Skeletal muscle tissue (tissue), 4 donors: ENCODE data around the gene CEP131. TPM values are rescaled to one million over a fixed set of nuclear protein-coding genes. Genes with fewer than 3 reads are reported as not detected.

ENCODE experiments used
- H3K27ac ChIP-seq: one replicate; pipeline ENCODE4 v1.7.0; 2013; ENCODE audit warnings: mild to moderate bottlenecking, low read depth, low read length, inconsistent platforms
- H3K27me3 ChIP-seq, 3 donors: one replicate each; pipeline ENCODE4 v1.7.0; 2013; ENCODE audit warnings: low read length in 3 of 3; ENCODE audit not compliant: control insufficient read depth in 3 of 3, insufficient read depth in 3 of 3
- H3K36me3 ChIP-seq, 3 donors: one replicate each; pipeline ENCODE4 v1.7.0; 2013; ENCODE audit warnings: low read length in 3 of 3; ENCODE audit not compliant: control insufficient read depth in 3 of 3, insufficient read depth in 3 of 3
- H3K4me1 ChIP-seq, 3 donors: one replicate each; pipeline ENCODE4 v1.7.0; 2013; ENCODE audit warnings: low read length in 3 of 3, mild to moderate bottlenecking in 3 of 3; ENCODE audit not compliant: control insufficient read depth in 3 of 3, insufficient read depth in 3 of 3
- H3K4me3 ChIP-seq, 3 donors: one replicate each; pipeline ENCODE4 v1.7.0; 2013; ENCODE audit warnings: low read length in 3 of 3
- H3K9ac ChIP-seq, 3 donors: one replicate each; pipeline ENCODE4 v1.7.0; 2013; ENCODE audit warnings: low read length in 3 of 3, mild to moderate bottlenecking in 3 of 3, moderate library complexity in 2 of 3, low read depth in 1 of 3
- H3K9me3 ChIP-seq, 3 donors: one replicate each; pipeline ENCODE4 v1.7.0; 2013; ENCODE audit warnings: low read length in 3 of 3; ENCODE audit not compliant: control insufficient read depth in 3 of 3
- total RNA-seq: library from RNA; depleted of rRNA; stranded (reverse); fragments of >200 nt; gene quantifications from one replicate; pipeline ENCODE4 v1.2.3, GENCODE V29; 2014
- donor health status: Osteomylitis.

The CEP131 gene
- total RNA-seq, 1 donor from 2014 or later, result 10.4 TPM

- H3K9me3 ChIP-seq, result no peaks in the 10 kb centered on the region
- H3K27me3 ChIP-seq, result peaks cover 20 to 48% (median 31%) of the 10 kb centered on the region in 3 donors
- peaks cover 0 to 6% (median 0%) of the 10 kb centered on the region in 3 donors for H3K4me1 ChIP-seq
- no peak overlapping the region for H3K4me3 ChIP-seq
- no peak overlapping the region for H3K27ac ChIP-seq
- H3K36me3 ChIP-seq, result no peaks in the 10 kb centered on the region
- H3K9ac ChIP-seq, result no peak overlapping the region
These were observed 60.8 kb downstream of the CEP131 start for GRCh38 chr17:81161972-81162371.

GRCh38 chr17:81161536-81161935 is 61.2 kb downstream of the CEP131 start:
- H3K4me1 ChIP-seq, result peaks cover 0 to 6% (median 0%) of the 10 kb centered on the region in 3 donors
- H3K27me3 ChIP-seq, result peaks cover 16 to 44% (median 27%) of the 10 kb centered on the region in 3 donors
- no peak overlapping the region for H3K27ac ChIP-seq
- no peaks in the 10 kb centered on the region for H3K36me3 ChIP-seq
- no peaks in the 10 kb centered on the region for H3K9me3 ChIP-seq
- no peak overlapping the region for H3K4me3 ChIP-seq
- H3K9ac ChIP-seq, result no peak overlapping the region

- H3K36me3 ChIP-seq, result no peaks in the 10 kb centered on the region
- H3K4me1 ChIP-seq, result peaks cover 0 to 6% (median 0%) of the 10 kb centered on the region in 3 donors
- H3K9ac ChIP-seq, result no peak overlapping the region
- no peak overlapping the region for H3K27ac ChIP-seq
- H3K4me3 ChIP-seq, result no peak overlapping the region
- peaks cover 15 to 43% (median 25%) of the 10 kb centered on the region in 3 donors for H3K27me3 ChIP-seq
- no peaks in the 10 kb centered on the region for H3K9me3 ChIP-seq
These were observed 61.9 kb downstream of the CEP131 start for GRCh38 chr17:81160747-81161453.

GRCh38 chr17:81160306-81160705 is 62.5 kb downstream of the CEP131 start:
- no peak overlapping the region for H3K27ac ChIP-seq
- peak overlapping the region in 1 of 3 donors; percentile 38 for H3K9ac ChIP-seq
- H3K4me1 ChIP-seq, result peaks cover 0 to 3% (median 0%) of the 10 kb centered on the region in 3 donors
- H3K9me3 ChIP-seq, result no peaks in the 10 kb centered on the region
- no peak overlapping the region for H3K4me3 ChIP-seq
- no peaks in the 10 kb centered on the region for H3K36me3 ChIP-seq
- H3K27me3 ChIP-seq, result peaks cover 10 to 38% (median 20%) of the 10 kb centered on the region in 3 donors

- H3K9me3 ChIP-seq, result no peaks in the 10 kb centered on the region
- H3K4me1 ChIP-seq, result peaks cover 0 to 3% (median 0%) of the 10 kb centered on the region in 3 donors
- no peak overlapping the region for H3K27ac ChIP-seq
- peaks cover 6 to 33% (median 15%) of the 10 kb centered on the region in 3 donors for H3K27me3 ChIP-seq
- no peak overlapping the region for H3K4me3 ChIP-seq
- H3K9ac ChIP-seq, result no peak overlapping the region
- no peaks in the 10 kb centered on the region for H3K36me3 ChIP-seq
These were observed 63.0 kb downstream of the CEP131 start for GRCh38 chr17:81159611-81160265.

- peaks cover 0 to 3% (median 0%) of the 10 kb centered on the region in 3 donors for H3K4me1 ChIP-seq
- H3K4me3 ChIP-seq, result no peak overlapping the region
- H3K36me3 ChIP-seq, result no peaks in the 10 kb centered on the region
- H3K9ac ChIP-seq, result no peak overlapping the region
- H3K27ac ChIP-seq, result no peak overlapping the region
- peaks cover 4 to 25% (median 8%) of the 10 kb centered on the region in 3 donors for H3K27me3 ChIP-seq
- H3K9me3 ChIP-seq, result no peaks in the 10 kb centered on the region
These were observed 63.8 kb downstream of the CEP131 start for GRCh38 chr17:81158688-81159590.

- peaks cover 0 to 19% (median 6%) of the 10 kb centered on the region in 3 donors for H3K27me3 ChIP-seq
These were observed 64.7 kb downstream of the CEP131 start for GRCh38 chr17:81157848-81158687.

GRCh38 chr17:81156866-81157805 is 65.6 kb downstream of the CEP131 start:
- Histone ChIP-seq H3K9me3 (no peaks in the 10 kb centered on the region), H3K27me3 (peaks cover 0 to 16% (median 6%) of the 10 kb centered on the region in 3 donors), H3K4me1 (peaks cover 0 to 4% (median 3%) of the 10 kb centered on the region in 3 donors), H3K27ac (no peak overlapping the region), H3K36me3 (no peaks in the 10 kb centered on the region), H3K9ac (no peak overlapping the region), H3K4me3 (no peak overlapping the region)

More at GRCh38 chr17:81157848-81158687, 64.7 kb downstream of the CEP131 start:
- Histone ChIP-seq H3K9me3 (no peaks in the 10 kb centered on the region), H3K27ac (no peak overlapping the region), H3K4me1 (peaks cover 0 to 4% (median 3%) of the 10 kb centered on the region in 3 donors), H3K4me3 (no peak overlapping the region), H3K9ac (no peak overlapping the region), H3K36me3 (no peaks in the 10 kb centered on the region)
